Thoracic aorta (tissue), 2 donors: ENCODE data around the gene CIDEB. TPM values are rescaled to one million over a fixed set of nuclear protein-coding genes. Genes with fewer than 3 reads are reported as not detected.

Experiments
- ATAC-seq: fragments of 150-250 bp; one replicate; pipeline ENCODE4 v1.8.0; 2017; ENCODE audit warnings: low read depth; ENCODE audit not compliant: insufficient number of reproducible peaks, low FRiP score
- DNase-seq: peaks from one replicate; pipeline ENCODE4 v3.0.0-alpha.2; 2020; ENCODE audit warnings: low spot score
- H3K27ac ChIP-seq, 2 donors: fragments of 200-600 bp; sonication (generic); 1 replicate in 1 of 2; 2 replicates in 1 of 2; pipeline ENCODE4 v1.5.1; 2016; ENCODE audit warnings: mild to moderate bottlenecking in 2 of 2, moderate library complexity in 2 of 2
- H3K27me3 ChIP-seq: fragments of 200-600 bp; sonication (generic); replicated peaks from 2 replicates; pipeline ENCODE4 v1.6.0; 2016; ENCODE audit warnings: mild to moderate bottlenecking; ENCODE audit not compliant: insufficient read depth
- H3K36me3 ChIP-seq: fragments of 200-600 bp; sonication (generic); one replicate; pipeline ENCODE4 v1.5.1; 2016
- H3K4me1 ChIP-seq, 2 donors: fragments of 200-600 bp; sonication (generic); 1 replicate in 1 of 2; 2 replicates in 1 of 2; pipeline versions ENCODE4 v1.5.1 to v1.6.0; 2016; ENCODE audit warnings: low read depth in 2 of 2, mild to moderate bottlenecking in 1 of 2; ENCODE audit not compliant: control insufficient read depth in 1 of 2
- H3K4me3 ChIP-seq: fragments of 200-600 bp; sonication (generic); 2 replicates; pipeline ENCODE4 v1.5.1; 2016; ENCODE audit warnings: mild to moderate bottlenecking
- H3K9me3 ChIP-seq: fragments of 200-600 bp; sonication (generic); 2 replicates; pipeline ENCODE4 v1.5.1; 2016
- total RNA-seq, 2 donors: library from RNA; depleted of rRNA; stranded (reverse); fragments of >200 nt; gene quantifications; one replicate each; pipeline versions ENCODE4 v1.1.0 to v1.2.3, GENCODE V29; 2016
- TF ChIP-seq, protein P1 (sequence below): fragments of 200-600 bp; sonication (generic); IDR thresholded peaks from one replicate; pipeline ENCODE4 v1.5.1; 2019; ENCODE audit warnings: antibody characterized with exemption

Gene CIDEB
- total RNA-seq, 2 donors from 2014 or later, result 10.9 to 17.3 TPM

DNA sequence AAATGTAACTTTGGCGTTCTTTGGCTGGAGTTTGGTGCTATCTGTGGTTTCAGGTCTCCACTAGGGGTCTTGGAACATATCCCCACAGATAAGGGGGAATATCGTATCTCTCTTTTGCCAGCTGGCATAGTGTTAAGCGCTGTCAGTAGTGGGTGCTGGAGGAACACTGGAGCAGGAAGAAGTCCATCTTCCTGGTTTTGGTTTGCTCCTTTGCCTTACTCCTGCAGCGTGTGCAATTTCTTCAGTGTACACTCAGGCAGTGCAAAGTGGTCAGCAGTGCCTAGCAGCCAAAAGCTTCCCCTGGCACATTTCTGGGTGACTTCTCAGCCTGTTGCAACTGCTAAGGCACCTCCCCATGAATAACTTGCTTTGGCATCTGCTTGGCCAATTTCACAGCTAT, 43.7 kb upstream of the CIDEB start:
- Histone ChIP-seq H3K27me3 (no peaks in the 10 kb centered on the region), H3K36me3 (no peaks in the 10 kb centered on the region), H3K27ac (no peak overlapping the region), H3K4me3 (no peak overlapping the region), H3K4me1 (no peaks in the 10 kb centered on the region), H3K9me3 (no peaks in the 10 kb centered on the region)
- TF ChIP-seq, protein P1, sequence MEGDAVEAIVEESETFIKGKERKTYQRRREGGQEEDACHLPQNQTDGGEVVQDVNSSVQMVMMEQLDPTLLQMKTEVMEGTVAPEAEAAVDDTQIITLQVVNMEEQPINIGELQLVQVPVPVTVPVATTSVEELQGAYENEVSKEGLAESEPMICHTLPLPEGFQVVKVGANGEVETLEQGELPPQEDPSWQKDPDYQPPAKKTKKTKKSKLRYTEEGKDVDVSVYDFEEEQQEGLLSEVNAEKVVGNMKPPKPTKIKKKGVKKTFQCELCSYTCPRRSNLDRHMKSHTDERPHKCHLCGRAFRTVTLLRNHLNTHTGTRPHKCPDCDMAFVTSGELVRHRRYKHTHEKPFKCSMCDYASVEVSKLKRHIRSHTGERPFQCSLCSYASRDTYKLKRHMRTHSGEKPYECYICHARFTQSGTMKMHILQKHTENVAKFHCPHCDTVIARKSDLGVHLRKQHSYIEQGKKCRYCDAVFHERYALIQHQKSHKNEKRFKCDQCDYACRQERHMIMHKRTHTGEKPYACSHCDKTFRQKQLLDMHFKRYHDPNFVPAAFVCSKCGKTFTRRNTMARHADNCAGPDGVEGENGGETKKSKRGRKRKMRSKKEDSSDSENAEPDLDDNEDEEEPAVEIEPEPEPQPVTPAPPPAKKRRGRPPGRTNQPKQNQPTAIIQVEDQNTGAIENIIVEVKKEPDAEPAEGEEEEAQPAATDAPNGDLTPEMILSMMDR, result no peak
- no peak for DNase-seq
- ATAC-seq, result no peak

DNA sequence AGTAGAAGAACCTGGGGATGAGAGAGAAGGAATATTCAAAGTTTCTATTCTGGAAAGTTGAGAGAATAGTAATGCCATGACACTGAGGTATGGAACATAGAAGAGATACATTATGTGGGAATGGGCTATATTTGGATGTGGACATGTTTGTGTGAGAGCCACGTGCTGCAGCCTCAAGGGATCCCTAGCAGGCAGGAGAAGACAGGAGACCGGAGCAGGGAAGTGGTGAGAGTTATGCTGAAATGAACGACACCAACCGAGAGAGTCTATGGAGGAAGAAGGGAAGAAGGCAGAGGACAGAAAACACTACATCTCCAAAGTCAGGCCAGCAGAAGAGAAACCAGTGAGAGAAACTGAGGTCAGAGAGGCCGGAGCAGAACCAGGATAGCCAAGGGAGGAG, 42.0 kb upstream of the CIDEB start:
- DNase-seq (no peak), ATAC-seq (no peak)
- no peaks in the 10 kb centered on the region for H3K4me1 ChIP-seq
- no peak overlapping the region for H3K4me3 ChIP-seq
- H3K9me3 ChIP-seq, result no peaks in the 10 kb centered on the region
- H3K27ac ChIP-seq, result no peak overlapping the region
- TF ChIP-seq, protein P1, result no peak
- H3K36me3 ChIP-seq, result no peaks in the 10 kb centered on the region
- no peaks in the 10 kb centered on the region for H3K27me3 ChIP-seq

DNA sequence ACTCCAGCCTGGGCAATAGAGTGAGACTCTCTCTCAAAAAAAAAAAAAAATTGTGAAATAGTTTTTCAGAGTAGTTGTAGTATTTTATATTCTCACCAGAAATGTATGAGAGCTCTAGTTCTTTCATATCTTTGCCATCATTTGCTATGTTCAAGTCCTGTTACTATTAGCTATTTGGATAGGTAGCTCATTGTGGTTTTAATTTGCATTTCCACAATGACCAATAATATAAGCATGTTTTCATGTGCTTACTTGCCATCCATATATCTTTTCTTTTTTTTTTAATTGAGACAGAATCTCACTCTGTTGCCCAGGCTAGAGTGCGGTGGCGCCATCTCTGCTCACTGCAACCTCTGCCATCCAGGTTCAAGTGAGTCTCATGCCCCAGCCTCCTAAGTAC, 40.4 kb upstream of the CIDEB start:
- Histone ChIP-seq H3K9me3 (no peaks in the 10 kb centered on the region), H3K36me3 (no peaks in the 10 kb centered on the region), H3K4me3 (no peak overlapping the region), H3K4me1 (no peaks in the 10 kb centered on the region), H3K27ac (no peak overlapping the region), H3K27me3 (no peaks in the 10 kb centered on the region)
- ATAC-seq, result no peak
- DNase-seq, result no peak
- TF ChIP-seq, protein P1, result no peak

DNA sequence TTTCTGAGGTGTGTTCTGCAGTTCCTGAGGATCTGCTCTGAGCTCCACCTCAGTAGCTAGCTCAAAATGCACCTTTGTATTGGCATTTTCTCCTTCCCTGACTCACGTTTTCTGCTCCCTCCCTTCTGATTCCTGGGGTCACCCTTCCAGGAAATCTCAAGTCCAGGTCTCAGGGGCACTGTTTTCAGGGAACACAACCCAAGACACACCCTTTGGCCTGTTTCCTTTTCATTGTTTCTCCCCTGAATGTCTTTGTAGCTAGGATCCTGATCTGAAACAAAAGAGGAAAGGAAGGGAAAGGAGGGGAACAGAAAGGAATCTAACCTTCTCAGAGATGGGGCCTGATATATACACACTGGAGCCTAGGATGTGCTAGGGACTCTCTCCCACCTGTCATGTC, 39.4 kb upstream of the CIDEB start:
- Histone ChIP-seq H3K36me3 (no peaks in the 10 kb centered on the region), H3K9me3 (no peaks in the 10 kb centered on the region), H3K27me3 (no peaks in the 10 kb centered on the region), H3K4me3 (no peak overlapping the region), H3K27ac (no peak overlapping the region), H3K4me1 (no peaks in the 10 kb centered on the region)
- TF ChIP-seq, protein P1, result no peak
- ATAC-seq (no peak), DNase-seq (no peak)

DNA sequence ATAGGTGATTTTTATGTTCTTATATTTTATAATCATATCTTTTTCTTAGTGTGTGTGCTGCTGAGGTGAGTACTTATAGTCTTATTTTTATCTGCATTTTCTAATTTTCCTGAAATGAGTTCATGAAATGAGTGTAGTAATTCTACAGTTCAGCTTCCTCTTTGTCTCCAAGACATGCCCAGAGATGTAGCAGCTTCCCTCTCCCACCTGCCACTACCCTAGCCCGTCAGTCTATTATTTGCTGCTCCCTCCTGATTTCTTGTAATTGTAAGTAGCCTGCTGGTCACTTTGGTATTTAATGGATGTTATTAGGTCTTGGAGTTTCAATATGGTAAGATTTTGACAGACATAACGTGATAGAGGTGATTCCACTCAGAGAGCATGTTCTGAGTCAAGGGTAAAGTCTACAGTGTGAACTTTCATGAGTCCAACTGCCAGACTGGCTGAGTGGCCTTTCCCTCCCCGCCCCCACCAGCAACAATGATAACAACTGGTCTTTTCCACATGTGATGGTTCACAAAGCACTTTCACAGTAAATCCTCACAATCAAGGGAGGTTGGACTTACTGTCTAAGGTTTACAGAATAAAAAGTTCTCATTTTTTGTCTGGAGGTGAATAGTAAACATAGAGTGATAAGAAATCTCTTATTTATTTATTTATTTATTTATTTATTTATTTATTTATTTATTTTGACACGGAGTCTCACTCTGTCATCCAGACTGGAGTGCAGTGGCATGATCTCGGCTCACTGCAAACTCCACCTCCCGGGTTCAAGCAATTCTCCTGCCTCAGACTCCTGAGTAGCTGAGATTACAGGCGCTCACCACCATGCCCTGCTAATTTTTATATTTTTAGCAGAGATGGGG, 36.3 kb upstream of the CIDEB start:
- Histone ChIP-seq H3K4me1 (no peaks in the 10 kb centered on the region), H3K9me3 (no peaks in the 10 kb centered on the region), H3K27ac (no peak overlapping the region), H3K4me3 (no peak overlapping the region), H3K27me3 (no peaks in the 10 kb centered on the region), H3K36me3 (no peaks in the 10 kb centered on the region)
- ATAC-seq (no peak), DNase-seq (no peak)
- TF ChIP-seq, protein P1, result no peak
